Measurements from ENCODE around the gene NUCB2. TPM values are rescaled to one million over a fixed set of nuclear protein-coding genes. Genes with fewer than 3 reads are reported as not detected.

The NUCB2 gene
- total RNA-seq, 1 experiment from 2014 or later: 27.6 TPM

DNA sequence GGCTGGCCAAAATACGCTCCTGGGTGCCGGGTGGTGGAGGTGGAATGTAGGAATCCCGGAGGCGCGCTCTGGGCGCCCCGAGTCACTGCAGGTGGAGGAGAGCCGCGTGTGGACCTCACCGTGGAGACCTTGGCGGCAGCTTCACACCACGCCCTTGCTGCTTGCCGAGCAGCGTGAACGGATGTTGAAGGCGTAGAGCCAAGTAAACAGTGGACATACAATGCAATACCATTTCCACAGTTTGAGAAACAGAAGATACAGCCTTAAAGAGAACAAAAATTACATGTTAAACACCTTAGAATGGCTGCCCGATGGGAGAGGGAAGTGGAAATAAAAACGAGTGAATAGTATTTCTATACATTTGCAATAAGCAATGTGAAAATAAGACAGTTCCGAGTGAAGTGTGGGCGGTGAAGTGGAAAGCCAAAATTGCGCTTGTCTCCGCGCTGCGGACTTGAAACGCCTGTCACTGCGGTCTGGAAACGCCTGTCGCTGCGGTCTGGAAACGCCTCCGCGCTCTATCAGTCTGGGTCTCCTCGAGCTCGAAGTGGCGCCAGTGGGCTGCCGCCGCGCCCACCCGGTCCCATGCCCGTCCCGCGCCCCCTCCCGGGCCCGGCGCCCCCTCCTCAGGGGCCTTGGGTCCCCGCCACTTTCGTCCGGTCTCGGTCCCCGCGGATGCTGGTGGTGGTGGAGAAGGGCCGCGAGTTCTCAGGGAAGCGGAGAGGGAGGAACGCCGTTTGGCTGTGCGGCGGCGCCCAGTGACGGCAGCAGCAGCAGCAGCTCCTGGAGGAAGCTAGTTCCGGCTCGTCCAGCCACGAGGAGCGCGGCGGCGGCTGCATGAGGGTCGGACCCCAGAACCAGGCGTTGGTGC lies 76.6 kb downstream of the NUCB2 start:
- Histone ChIP-seq H3K9me2 (replicated peaks; ENCODE audit: low read length) (no peaks in the 10 kb centered on the region), H3K4me1 (ENCODE audit: insufficient read depth, low read length) (peaks cover 5% of the 10 kb centered on the region; the same call in 1 of the 2 replicates), H2AFZ (ENCODE audit: low read length) (peak overlapping the region; percentile 82), H3K79me2 (ENCODE audit: low read length) (no peaks in the 10 kb centered on the region), H4K20me1 (ENCODE audit: low read length) (no peaks in the 10 kb centered on the region), H3F3A (ENCODE audit: low read length, unreplicated experiment) (no peaks in the 10 kb centered on the region), H3K9ac (ENCODE audit: low read length) (peak overlapping the region; percentile 68), H3K27ac (ENCODE audit: low read length) (peak overlapping the region; percentile 5; the same call in 1 of the 2 replicates), H3K4me2 (ENCODE audit: low read length) (peak overlapping the region; percentile 99), H3K27me3 (ENCODE audit: low read length) (no peaks in the 10 kb centered on the region), H3K9me3 (ENCODE audit: low read length) (no peaks in the 10 kb centered on the region), H3K4me3 (ENCODE audit: low read length) (peak overlapping the region; percentile 69), H3K36me3 (ENCODE audit: low read depth, low read length) (no peaks in the 10 kb centered on the region)
- TF ChIP-seq CTCF (conservative IDR thresholded peaks at IDR 0.05; ENCODE audit: low read depth, low read length): no peak
- TF ChIP-seq EZH2phosphoT487 (IDR thresholded peaks at IDR 0.05; ENCODE audit: borderline replicate concordance, low read length): no peak
- intact Hi-C loops (cut with micrococcal nuclease): loop anchor here (2.0 to 5.0 kb wide), 2 partner anchors 122 to 276 kb away; partner anchors contain the start of gene RPS13
- peak; percentile 80 for ATAC-seq
- ChIA-PET CTCF (interaction anchor here (0.6 to 1.0 kb wide), 2 partner anchors 86 to 502 kb away, joined by 3 to 8 read pairs; no protein-coding TSS in a partner anchor), POLR2A (ENCODE audit: unreplicated experiment) (interaction anchor here (0.8 kb wide), 1 partner anchor 168 kb away, joined by 7 read pairs; no protein-coding TSS in a partner anchor)
- BruUV-seq (replicated peaks): TSS peak; percentile 42
- peak; percentile 65 for DNase-seq

GRCh38 chr11:17353821-17354600 lies 77.5 kb downstream of the NUCB2 start:
- DNase-seq (peak; percentile 27), ATAC-seq (no peak)
- peak overlapping the region; percentile 82 for H2AFZ ChIP-seq (ENCODE audit: low read length)
- no peaks in the 10 kb centered on the region for H3K9me2 ChIP-seq (replicated peaks; ENCODE audit: low read length)
- H4K20me1 ChIP-seq (ENCODE audit: low read length): no peaks in the 10 kb centered on the region
- no peaks in the 10 kb centered on the region for H3K36me3 ChIP-seq (ENCODE audit: low read depth, low read length)
- H3K9ac ChIP-seq (ENCODE audit: low read length): peak overlapping the region; percentile 68
- TF ChIP-seq CTCF (conservative IDR thresholded peaks at IDR 0.05; ENCODE audit: low read depth, low read length) (no peak), EZH2 (IDR thresholded peaks at IDR 0.05; ENCODE audit: low read length, unreplicated experiment) (no peak), EZH2phosphoT487 (IDR thresholded peaks at IDR 0.05; ENCODE audit: borderline replicate concordance, low read length) (no peak)
- no peaks in the 10 kb centered on the region for H3F3A ChIP-seq (ENCODE audit: low read length, unreplicated experiment)
- peak overlapping the region; percentile 99 for H3K4me2 ChIP-seq (ENCODE audit: low read length)
- ChIA-PET CTCF (interaction anchor here (0.6 to 1.1 kb wide), 4 partner anchors 86 to 174 kb away, joined by 3 to 8 read pairs (median 4); no protein-coding TSS in a partner anchor), POLR2A (ENCODE audit: unreplicated experiment) (interaction anchor here (0.7 to 0.8 kb wide), 2 partner anchors 169 to 193 kb away, joined by 7 to 16 read pairs; partner anchors contain the start of gene OTOG)
- no peaks in the 10 kb centered on the region for H3K9me3 ChIP-seq (ENCODE audit: low read length)
- H3K4me1 ChIP-seq (ENCODE audit: insufficient read depth, low read length): peaks cover 5% of the 10 kb centered on the region; the same call in 1 of the 2 replicates
- H3K27ac ChIP-seq (ENCODE audit: low read length): peak overlapping the region; percentile 5; the same call in 1 of the 2 replicates
- intact Hi-C loops (cut with micrococcal nuclease): loop anchor here (2.0 to 5.0 kb wide), 2 partner anchors 123 to 277 kb away; partner anchors contain the start of gene RPS13
- no peaks in the 10 kb centered on the region for H3K79me2 ChIP-seq (ENCODE audit: low read length)
- TSS peak; percentile 27 for BruUV-seq (replicated peaks)
- H3K4me3 ChIP-seq (ENCODE audit: low read length): peak overlapping the region; percentile 69
- H3K27me3 ChIP-seq (ENCODE audit: low read length): no peaks in the 10 kb centered on the region

Measured in PC-3 (cell line).